ENCODE data around the gene CLPX. TPM values are rescaled to one million over a fixed set of nuclear protein-coding genes. Genes with fewer than 3 reads are reported as not detected.

Gene CLPX
- total RNA-seq, 1 experiment from 2014 or later, result 44.9 TPM

- DNase-seq, result no peak
- CTCF ChIA-PET, result interaction anchor here (1.1 kb wide), 1 partner anchor 57 kb away, joined by 5 read pairs; no protein-coding TSS in a partner anchor
- Mint-ChIP-seq H3K27ac (ENCODE audit: unreplicated experiment) (no peak overlapping the region), H3K9me3 (ENCODE audit: low read depth, unreplicated experiment) (no peaks in the 10 kb centered on the region), H3K4me1 (ENCODE audit: low read depth, unreplicated experiment) (no peaks in the 10 kb centered on the region), H3K4me3 (ENCODE audit: low read depth, unreplicated experiment) (no peak overlapping the region), H3K27me3 (ENCODE audit: unreplicated experiment) (peaks cover 46% of the 10 kb centered on the region), H3K36me3 (ENCODE audit: insufficient read depth, unreplicated experiment) (no peaks in the 10 kb centered on the region)
- intact Hi-C loops (cut with micrococcal nuclease; ENCODE audit: unreplicated experiment), result no loop called here
- no peak for TF ChIP-seq CTCF (IDR thresholded peaks at IDR 0.05; ENCODE audit: unreplicated experiment)
- BruUV-seq (replicated peaks), result no TSS peak
Observed at GRCh38 chr15:65213241-65213640, 28.1 kb upstream of the CLPX start.

- no peaks in the 10 kb centered on the region for H3K9me3 Mint-ChIP-seq (ENCODE audit: low read depth, unreplicated experiment)
- no peaks in the 10 kb centered on the region for H3K4me1 Mint-ChIP-seq (ENCODE audit: low read depth, unreplicated experiment)
- TF ChIP-seq CTCF (IDR thresholded peaks at IDR 0.05; ENCODE audit: unreplicated experiment), result peak; percentile 43
- CTCF ChIA-PET, result interaction anchor here (0.6 to 1.2 kb wide), 3 partner anchors 58 to 352 kb away, joined by 3 to 5 read pairs (median 4); no protein-coding TSS in a partner anchor
- no peak overlapping the region for H3K4me3 Mint-ChIP-seq (ENCODE audit: low read depth, unreplicated experiment)
- peaks cover 45% of the 10 kb centered on the region for H3K27me3 Mint-ChIP-seq (ENCODE audit: unreplicated experiment)
- intact Hi-C loops (cut with micrococcal nuclease; ENCODE audit: unreplicated experiment), result no loop called here
- no peak overlapping the region for H3K27ac Mint-ChIP-seq (ENCODE audit: unreplicated experiment)
- BruUV-seq (replicated peaks), result no TSS peak
- DNase-seq, result peak; percentile 31
- no peaks in the 10 kb centered on the region for H3K36me3 Mint-ChIP-seq (ENCODE audit: insufficient read depth, unreplicated experiment)
Observed at GRCh38 chr15:65212097-65212496, 27.0 kb upstream of the CLPX start.

- no peaks in the 10 kb centered on the region for H3K4me1 Mint-ChIP-seq (ENCODE audit: low read depth, unreplicated experiment)
- H3K36me3 Mint-ChIP-seq (ENCODE audit: insufficient read depth, unreplicated experiment), result no peaks in the 10 kb centered on the region
- no peak overlapping the region for H3K27ac Mint-ChIP-seq (ENCODE audit: unreplicated experiment)
- intact Hi-C loops (cut with micrococcal nuclease; ENCODE audit: unreplicated experiment), result no loop called here
- H3K9me3 Mint-ChIP-seq (ENCODE audit: low read depth, unreplicated experiment), result no peaks in the 10 kb centered on the region
- no peak for DNase-seq
- no peak for TF ChIP-seq CTCF (IDR thresholded peaks at IDR 0.05; ENCODE audit: unreplicated experiment)
- no TSS peak for BruUV-seq (replicated peaks)
- CTCF ChIA-PET, result interaction anchor here (1.2 kb wide), 1 partner anchor 352 kb away, joined by 3 read pairs; no protein-coding TSS in a partner anchor
- H3K27me3 Mint-ChIP-seq (ENCODE audit: unreplicated experiment), result peaks cover 51% of the 10 kb centered on the region
- no peak overlapping the region for H3K4me3 Mint-ChIP-seq (ENCODE audit: low read depth, unreplicated experiment)
Observed at GRCh38 chr15:65211482-65211982, 26.4 kb upstream of the CLPX start.

DNA sequence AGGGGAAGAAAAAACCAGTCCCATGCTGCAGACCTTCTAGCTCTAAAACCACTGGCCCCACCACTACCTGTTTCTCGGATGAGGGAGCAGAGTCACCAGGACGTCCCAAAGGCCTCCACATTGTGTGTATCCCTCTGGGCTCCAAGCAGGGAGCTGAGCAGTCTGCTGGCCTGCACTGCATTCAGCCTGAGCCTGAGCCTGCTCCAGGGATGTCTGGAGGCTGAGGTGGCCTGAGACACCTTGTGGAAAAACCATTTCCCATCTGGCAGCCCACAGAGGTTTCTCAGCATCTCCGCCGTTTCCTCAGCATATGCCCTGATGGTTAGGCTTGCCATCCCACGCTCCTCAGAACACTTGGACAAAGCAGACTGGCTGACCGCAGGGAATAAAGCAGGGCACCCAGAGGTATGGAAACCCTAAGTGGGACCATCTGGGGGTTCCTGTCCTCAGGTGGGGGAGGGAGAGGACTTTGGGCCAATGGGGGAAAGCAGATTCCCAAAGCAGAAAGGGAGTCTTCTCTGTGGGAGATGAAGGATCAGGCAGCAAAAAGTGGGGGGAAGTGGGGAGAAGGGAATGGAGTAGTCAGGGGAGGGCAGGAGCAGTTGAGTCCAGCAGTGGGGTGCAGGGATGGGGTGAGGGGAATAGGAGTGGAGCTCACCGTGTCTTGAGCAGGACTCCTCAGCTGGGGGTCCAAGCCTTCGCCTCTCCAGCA is 25.8 kb upstream of the CLPX start, which contains the start of gene CILP:
TSS of gene CILP (minus strand) at position 704 of the 712 bp plus-strand sequence. CDS start 1,718 bp downstream, outside the sequence.
- Mint-ChIP-seq H3K27me3 (ENCODE audit: unreplicated experiment) (peaks cover 57% of the 10 kb centered on the region), H3K9me3 (ENCODE audit: low read depth, unreplicated experiment) (no peaks in the 10 kb centered on the region), H3K36me3 (ENCODE audit: insufficient read depth, unreplicated experiment) (no peaks in the 10 kb centered on the region), H3K27ac (ENCODE audit: unreplicated experiment) (no peak within 1 kb of the TSS), H3K4me1 (ENCODE audit: low read depth, unreplicated experiment) (no peaks in the 10 kb centered on the region), H3K4me3 (ENCODE audit: low read depth, unreplicated experiment) (no peak within 1 kb of the TSS)
- DNase-seq, result no peak
- intact Hi-C loops (cut with micrococcal nuclease; ENCODE audit: unreplicated experiment), result no loop called here
- CTCF ChIA-PET, result interaction anchor here (1.2 kb wide), 1 partner anchor 351 kb away, joined by 3 read pairs; no protein-coding TSS in a partner anchor
- no TSS peak for BruUV-seq (replicated peaks)
- no peak for TF ChIP-seq CTCF (IDR thresholded peaks at IDR 0.05; ENCODE audit: unreplicated experiment)
